GM19035 (cell line): ENCODE results near the gene MOCS1.

ENCODE experiments used
- ATAC-seq: cut with Tn5 transposase; IDR thresholded peaks from one replicate; pipeline ENCODE4 v1.9.1; 2021; ENCODE audit not compliant: unreplicated experiment

Gene MOCS1

GRCh38 chr6:39904946-39905639 lies 29.2 kb downstream of the MOCS1 start:
- ATAC-seq: no peak

DNA sequence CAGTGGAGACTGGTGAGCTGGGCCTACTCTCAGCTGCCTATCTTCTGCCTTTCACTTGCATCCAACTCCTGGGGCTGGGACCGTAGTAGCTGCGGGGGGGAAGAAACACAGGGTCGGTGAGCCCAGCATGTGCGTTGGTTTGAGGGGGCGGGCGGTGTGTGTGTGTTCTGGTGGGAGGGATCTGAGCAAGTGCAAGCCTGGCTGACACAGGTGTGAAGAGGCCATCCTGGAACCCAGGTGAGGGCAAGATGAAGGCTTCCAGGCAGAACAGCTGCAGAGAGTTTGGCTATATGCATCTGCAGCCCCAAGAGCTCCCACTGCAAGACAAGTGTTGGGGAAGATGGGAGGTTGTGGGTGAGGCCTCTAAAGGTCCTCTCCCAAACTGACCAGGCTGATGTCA lies 30.6 kb downstream of the MOCS1 start:
- no peak for ATAC-seq

DNA sequence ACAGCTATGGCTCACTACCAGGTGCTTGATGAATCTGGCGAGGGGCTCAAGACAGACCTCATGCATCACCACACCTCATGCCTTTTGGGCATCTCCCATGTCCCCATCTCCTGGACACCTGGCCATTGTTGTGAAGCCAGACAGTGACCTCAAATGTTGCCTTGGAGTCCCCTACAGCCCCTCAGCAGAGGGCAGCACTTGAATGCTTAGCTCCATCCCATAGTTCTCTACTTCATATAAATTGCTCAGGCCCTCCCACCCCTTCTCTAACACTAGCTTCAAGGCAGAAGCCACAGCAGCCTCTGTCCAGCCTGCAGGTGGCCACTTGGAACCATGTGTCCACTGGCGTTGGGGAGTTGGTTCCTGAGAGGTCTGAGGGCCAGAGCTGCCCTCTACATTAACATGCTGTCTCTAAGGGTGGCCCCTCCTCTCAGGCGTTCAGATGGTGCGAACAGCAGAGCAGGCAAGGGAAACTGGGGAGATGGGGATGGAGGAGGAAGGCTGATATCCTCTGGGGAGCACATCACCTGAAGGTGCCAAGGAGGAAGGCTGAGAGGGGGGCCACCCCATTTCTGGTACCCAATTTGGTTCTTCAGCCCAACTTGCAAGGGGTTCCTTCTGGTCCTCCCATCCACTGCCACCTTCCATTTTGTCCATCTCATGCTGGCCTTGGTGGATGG lies 31.3 kb downstream of the MOCS1 start:
- no peak for ATAC-seq

GRCh38 chr6:39902136-39902535 lies 32.1 kb downstream of the MOCS1 start:
- no peak for ATAC-seq

DNA sequence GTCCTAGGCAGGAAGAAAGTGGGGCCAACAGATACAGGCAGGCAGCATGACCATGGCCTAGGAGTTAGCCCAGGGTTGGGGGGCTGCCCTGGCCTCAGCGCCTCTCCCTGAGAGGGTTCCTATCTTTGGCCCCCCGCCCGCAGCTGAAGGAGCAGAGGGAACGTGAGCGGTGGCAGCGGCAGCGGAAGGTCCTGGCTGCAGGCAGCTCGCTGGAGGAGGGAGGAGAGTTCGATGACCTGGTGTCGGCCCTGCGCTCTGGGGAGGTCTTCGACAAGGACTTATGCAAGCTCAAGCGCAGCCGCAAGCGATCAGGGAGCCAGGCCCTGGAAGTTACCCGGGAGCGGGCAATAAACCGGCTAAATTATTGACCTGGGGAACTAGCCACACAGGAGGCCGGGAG lies 32.6 kb downstream of the MOCS1 start:
- no peak for ATAC-seq

GRCh38 chr6:39901116-39901655 lies 33.1 kb downstream of the MOCS1 start:
- no peak for ATAC-seq

GRCh38 chr6:39899554-39900295 lies 34.5 kb downstream of the MOCS1 start:
- ATAC-seq: no peak

DNA sequence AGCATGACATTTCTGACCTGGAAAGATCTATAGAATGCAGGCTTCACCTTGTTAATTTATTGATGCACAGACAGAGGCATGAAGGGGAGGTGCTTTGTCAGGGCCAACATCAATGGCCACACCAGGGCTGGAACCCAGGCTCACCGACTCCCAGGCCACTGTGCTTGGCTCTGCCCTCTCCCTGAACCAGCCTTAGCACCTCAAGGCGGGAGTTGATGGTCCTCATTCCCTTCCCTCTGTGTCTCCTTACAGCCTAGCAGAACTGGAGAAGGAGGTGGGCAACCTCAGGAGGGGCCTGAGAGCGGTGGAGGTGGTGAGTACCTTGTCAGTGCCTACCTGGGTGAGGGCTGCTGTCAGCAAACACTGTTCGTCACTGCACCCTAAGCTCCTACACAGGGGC lies 35.6 kb downstream of the MOCS1 start:
- ATAC-seq: no peak

DNA sequence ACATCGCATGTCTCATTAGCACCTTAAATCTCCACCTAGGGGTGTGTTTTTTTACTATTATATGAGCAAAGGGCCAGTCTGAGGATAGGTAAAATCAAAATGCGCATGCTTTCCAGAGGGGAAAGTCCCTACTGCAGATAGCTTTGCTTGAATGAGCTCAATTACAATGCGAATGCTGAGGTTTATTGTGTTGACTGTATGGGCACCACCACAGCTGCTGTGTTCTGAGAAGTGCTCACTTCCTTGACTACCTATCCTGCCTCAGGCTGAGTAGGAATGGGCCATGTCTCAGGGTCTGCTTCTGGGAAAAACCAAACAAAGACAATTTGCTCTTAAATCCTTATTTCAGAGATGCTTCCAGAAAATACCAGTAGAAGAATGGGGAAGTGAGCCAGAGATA lies 36.6 kb downstream of the MOCS1 start:
- ATAC-seq: no peak

DNA sequence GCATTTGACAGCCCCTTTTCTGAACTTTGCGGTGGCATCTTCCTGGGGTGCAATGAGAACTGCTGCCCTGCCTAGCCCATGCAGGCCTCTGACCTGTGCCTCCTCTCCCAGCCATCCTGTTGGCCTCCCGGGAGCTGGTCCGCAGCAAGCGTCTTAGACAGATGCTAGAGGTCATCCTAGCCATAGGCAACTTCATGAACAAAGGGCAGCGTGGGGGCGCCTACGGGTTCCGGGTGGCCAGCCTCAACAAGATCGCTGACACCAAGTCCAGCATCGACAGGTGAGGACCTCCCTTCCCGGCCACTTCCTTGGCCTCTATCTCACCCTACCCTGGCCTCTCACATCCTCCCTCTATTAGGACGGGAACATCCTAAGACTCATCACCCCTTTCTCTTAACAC lies 37.6 kb downstream of the MOCS1 start:
- no peak for ATAC-seq

DNA sequence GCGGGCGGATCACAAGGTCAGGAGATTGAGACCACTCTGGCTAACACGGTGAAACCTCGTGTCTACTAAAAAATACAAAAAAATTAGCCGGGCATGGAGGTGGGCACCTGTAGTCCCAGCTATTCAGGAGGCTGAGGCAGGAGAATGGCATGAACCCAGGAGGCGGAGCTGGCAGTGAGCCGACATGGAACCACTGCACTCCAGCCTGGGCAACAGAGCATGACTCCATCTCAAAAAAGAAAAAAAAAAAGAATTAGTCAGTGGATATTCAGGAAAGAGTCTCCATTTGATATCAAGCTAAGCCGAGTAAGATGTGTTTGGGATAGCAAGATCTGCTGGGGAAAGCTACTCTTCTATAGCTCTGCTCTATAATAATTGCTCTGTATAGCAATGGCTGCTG lies 41.0 kb downstream of the MOCS1 start:
- no peak for ATAC-seq

DNA sequence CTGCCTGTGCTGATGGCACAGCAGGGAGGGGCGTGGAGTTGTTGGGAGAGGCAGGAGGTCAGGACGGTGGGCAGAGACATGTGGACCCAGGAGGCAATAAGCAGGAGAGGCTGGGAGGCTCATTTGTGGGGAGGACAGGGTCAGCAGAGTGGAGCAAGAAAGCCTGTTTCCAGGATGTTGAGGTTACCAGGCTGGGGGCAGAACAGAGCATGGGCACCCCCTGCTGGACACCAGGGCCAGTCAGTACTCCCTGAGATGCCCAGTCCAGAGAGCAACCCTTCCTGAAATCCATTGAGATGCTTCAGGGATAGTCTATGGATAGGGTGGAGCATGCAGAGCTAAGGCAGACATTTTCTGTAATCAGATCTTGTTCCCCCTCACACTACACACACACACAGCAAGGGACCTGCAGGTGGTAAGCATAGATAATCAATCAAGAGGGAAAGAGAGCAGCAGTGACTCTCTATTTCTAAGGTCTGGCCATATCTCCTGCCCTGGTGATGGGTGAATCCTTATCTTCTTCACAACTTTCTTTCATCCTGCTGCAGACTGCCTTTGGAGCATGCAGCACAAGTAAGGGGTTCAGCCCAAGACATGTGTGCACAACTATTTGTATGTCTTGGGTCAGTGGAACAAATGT lies 41.7 kb downstream of the MOCS1 start:
- ATAC-seq: no peak

GRCh38 chr6:39891976-39892375 lies 42.3 kb downstream of the MOCS1 start:
- no peak for ATAC-seq

GRCh38 chr6:39891353-39891752 lies 42.9 kb downstream of the MOCS1 start:
- ATAC-seq: no peak

DNA sequence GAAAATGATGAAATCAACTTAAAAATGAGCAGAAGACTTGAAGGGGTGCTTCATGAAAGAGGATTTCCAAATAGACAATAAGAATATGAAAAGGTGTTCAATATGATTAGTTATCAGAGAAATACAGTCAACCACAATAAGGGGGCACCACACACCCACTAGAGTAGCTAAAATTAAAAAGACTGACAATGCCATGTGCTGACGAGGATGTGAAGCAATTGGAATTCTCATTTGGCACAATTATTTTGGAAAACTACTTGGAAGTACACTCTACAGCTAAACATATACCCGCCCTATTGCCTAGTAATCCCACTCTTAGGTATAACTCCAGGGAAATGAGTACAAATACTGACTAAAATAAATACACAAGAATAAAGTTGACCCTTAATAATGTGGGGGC lies 45.0 kb downstream of the MOCS1 start:
- no peak for ATAC-seq

- no peak for ATAC-seq
Observed at GRCh38 chr6:39887692-39888450, 46.4 kb downstream of the MOCS1 start.

DNA sequence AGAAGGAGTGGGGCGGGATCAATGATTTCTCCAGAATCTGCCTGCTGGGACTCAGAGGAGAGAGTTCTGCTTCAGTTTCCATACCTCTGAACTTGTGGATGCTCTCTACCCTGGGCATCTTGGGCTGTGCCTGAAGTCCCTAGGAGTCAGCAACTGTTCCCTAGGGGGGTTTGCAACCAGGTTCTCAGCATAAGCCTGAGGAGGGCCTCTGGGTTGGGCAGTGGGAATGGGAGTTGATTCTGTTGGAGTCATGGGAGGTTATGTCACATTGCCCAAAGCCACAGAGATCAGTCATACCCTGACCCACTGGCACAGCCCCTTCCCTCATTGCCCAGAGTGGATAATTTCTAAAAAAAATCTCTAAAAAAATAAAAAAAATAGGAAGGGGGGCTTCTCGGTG lies 47.4 kb downstream of the MOCS1 start:
- no peak for ATAC-seq

DNA sequence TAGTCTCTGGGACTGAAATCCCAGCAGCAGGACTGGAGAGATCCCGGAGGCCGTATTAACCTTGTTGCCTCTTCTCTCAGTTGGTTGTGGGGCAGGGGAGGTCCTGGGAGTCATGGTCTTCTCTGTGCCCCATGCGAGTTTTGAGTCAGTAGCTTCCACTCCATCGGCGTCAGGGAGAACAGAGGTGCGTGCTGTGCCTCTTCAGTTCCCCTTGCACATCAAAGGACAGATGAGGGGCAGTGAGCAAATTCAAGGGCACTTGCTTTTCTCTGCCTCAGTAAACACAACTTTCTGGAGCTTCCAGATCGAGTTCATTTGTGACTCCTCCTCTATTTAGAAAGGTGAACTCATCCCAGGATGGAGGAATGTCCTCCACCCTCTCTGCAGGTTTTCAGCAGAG lies 48.6 kb downstream of the MOCS1 start:
- no peak for ATAC-seq

GRCh38 chr6:39884696-39885095 lies 49.6 kb downstream of the MOCS1 start:
- no peak for ATAC-seq

DNA sequence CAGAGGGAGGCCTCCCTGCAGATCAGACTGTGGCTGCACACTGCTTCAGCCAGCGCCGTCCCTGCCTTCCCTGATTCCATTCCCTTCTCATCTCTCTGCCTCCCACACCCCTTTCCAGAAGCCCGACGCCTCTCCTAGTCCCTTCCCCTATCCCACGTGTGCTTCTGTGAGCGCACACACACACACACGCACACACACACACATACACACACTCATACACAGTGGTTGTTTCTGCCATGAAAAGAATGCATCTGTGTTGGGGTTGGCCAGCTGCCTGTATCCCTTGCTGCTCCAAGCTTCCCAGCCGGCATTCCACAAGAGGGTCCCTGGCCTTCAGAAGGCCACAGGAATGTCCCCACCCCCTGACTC lies 51.7 kb downstream of the MOCS1 start:
- no peak for ATAC-seq
